ENCODE data around the gene YPEL3.
A peak's percentile ranks its signal among the peaks of the same experiment; 100 is the strongest.
"Not testable (repeated sequence)": the region's sequence is repeated elsewhere in the genome, so short reads cannot be mapped to it uniquely, and the experiment has no call there.

The YPEL3 gene, protein sequence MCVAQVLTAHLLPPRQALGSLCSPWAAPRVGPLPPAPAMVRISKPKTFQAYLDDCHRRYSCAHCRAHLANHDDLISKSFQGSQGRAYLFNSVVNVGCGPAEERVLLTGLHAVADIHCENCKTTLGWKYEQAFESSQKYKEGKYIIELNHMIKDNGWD

GRCh38 chr16:30096105-30096861 lies at the start of gene YPEL3:
YPEL3 (minus strand) TSS chr16:30096213; CDS start chr16:30095482, 731 bp downstream.
- peak; percentile 83 to 88 for DNase-seq

DNA sequence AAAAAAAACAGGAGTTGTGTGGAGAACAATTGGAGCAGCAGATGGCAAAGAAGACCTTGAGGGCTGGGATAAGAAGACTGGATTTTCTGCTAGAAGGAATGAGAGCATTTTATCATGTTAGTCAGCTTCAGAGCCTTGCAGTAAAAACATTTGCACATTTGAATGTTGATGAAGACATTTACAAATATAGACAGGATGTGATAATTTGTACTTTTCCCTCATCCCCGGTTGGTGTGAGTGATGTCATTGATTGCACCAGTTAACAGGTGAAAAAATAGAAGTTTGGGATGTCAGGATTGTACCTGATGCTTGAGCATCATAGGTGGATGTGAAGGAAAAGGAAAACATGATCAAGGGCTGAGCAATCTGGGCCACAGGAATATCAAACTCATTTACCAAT lies 49.6 kb upstream of the YPEL3 start:
- no peak for DNase-seq

DNA sequence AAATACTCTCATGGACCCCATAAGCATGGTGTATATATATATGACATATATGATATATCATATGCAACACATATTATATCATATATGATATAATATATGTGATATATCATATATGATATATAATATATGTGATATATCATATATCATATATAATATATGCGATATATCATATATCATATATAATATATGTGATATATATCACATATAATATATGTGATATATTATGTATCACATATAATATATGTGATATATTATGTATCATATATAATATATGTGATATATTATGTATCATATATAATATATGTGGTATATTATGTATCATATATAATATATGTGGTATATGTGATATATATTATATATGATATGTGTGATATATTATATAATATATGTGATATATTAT lies 48.9 kb upstream of the YPEL3 start:
- no peak for DNase-seq

GRCh38 chr16:30144017-30144416 lies 48.0 kb upstream of the YPEL3 start:
- no peak for DNase-seq

- no peak for DNase-seq
These were observed 47.3 kb upstream of the YPEL3 start for GRCh38 chr16:30143347-30143702.

- no peak for DNase-seq
These were observed 46.8 kb upstream of the YPEL3 start for GRCh38 chr16:30142672-30143346.

DNA sequence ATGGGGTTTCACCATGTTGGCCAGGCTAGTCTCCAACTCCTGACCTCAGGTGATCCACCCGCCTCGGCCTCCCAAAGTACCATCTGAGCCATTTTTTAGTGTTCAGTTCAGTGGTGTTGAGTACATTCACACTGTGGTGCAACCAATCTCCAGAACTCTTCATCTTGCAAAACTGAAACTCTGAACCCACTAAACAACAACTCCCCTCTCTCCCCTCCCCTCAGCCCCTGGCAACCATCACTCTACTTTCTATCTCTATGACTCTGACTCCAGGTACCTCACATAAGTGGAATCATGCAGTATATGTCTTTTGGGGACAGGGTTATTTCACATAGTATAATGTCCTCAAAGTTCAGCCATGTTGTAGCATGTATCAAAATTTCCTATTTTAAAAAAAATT lies 45.7 kb upstream of the YPEL3 start:
- no peak for DNase-seq

- DNase-seq = no peak
These were observed 43.8 kb upstream of the YPEL3 start for GRCh38 chr16:30139583-30140481.

DNA sequence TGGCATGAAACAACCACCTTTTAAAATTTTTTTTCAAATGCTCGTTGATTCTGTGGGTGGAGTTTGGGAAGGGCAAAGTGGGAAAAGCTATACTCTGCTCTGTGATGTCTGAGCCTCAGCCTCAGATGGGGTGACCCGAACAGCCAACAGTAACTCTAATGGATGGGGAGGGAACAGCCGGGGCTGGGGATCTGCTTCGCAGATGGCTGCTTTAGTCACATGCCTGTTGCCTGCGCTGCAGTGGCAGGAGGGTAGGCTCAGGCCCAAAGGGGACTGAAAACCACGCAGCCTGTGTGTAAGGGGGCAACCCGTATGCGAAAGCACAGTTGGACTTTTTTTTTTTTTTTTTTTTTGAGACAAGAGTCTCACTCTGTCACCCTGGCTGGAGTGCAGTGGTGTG lies 41.9 kb upstream of the YPEL3 start:
- no peak for DNase-seq

- no peak for DNase-seq
These were observed 41.1 kb upstream of the YPEL3 start for GRCh38 chr16:30136971-30137605.

DNA sequence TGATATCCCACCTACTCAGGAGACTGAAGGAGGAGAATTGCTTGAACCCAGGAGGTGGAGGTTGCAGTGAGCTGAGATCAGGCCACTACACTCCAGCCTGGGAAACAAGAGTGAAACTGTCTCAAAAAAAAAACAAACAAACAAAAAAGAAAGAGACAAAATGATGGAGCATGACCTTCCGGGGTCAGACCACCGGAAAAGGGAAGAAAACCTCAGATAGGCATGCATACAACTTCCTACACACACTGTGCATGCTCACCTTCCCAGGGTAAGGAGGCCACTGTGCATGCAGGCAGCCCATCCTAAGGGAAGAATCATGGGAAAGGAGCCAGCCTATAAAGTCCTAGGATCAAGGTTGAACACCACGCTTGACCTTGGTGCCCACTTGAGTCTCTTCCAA lies 36.6 kb upstream of the YPEL3 start:
- DNase-seq = no peak

- no peak for DNase-seq
These were observed 36.0 kb upstream of the YPEL3 start for GRCh38 chr16:30131869-30132475.

DNA sequence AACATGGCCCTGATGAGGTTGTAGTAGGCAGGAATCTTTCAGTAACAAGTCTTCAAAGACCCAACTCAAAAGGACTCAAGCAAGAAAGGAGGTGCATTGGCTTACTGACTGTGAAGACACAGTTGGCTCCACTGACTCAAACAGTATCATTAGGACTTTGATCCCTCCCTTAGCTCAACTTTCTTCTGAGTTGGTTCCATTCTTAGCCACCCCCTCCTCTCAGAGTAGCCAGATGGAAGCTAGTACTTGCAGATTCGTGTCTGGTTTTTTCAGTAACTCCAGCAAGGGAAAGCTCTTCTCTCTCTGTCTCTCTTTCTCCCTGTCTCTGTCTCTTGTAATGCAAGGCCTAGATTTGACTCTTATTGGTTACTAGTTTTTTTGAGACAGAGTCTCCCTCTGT lies 32.0 kb upstream of the YPEL3 start:
- no peak for DNase-seq

DNA sequence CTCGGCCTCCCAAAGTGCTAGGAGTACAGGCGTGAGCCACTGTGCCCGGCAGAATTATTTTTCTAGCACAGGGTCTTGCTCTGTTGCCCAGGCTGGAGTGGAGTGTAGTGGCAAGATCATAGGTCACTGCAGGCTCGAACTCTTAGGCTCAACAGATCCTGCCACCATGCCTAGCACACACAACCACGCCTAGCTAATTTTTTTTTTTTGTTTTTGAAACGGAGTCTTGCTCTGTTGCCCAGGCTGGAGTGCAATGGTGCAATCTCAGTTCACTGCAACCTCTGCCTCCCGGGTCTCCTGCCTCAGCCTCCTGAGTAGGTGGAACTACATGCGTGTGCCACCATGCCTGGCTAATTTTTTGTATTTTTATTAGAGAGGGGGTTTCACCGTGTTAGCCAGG lies 29.7 kb upstream of the YPEL3 start:
- not testable (repeated sequence) for DNase-seq

DNA sequence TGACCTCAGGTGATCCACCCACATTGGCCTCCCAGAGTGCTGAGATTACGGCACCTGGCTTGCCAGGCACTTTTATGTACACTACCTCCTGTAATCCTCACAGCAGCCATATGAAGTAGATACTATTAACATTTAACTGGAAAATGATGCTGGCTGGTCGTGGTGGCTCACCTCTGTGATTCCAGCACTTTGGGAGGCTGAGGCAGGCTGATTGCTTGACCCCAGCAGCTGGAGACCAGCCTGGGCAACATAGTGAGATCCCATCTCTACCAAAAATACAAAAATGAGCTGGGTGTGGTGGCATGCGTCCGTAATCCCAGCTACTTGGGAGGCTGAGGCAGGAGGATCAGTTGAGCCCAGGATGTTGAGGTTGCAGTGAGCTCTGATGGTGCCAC lies 29.0 kb upstream of the YPEL3 start:
- DNase-seq = no peak

DNA sequence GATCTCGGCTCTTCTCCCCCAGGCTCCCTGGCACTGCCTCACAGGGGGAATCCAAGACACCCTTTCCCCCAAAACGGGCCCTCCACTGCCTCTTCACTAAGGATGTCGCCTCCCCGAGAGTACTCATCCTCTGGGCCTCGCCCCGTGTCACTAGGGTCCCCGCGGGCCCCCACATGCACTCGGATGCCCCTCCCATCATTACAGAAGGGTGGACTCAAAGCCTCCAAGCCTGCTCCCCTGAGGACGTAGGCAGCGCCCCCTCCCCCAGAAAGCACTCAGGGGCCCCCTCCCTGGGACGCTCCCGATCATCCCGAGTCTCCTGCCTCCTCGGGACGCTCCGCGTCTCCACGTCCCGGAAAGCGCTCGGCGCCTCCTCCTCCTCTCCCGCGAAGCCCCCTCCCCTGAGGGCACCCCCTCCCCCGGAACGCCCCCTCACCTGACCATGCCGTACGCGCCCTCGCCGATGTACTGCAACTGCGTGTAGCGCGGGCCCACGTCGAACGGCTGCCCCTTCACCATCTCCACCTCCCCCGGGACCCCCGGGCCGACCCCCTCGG lies 26.7 kb upstream of the YPEL3 start:
- DNase-seq = no peak

DNA sequence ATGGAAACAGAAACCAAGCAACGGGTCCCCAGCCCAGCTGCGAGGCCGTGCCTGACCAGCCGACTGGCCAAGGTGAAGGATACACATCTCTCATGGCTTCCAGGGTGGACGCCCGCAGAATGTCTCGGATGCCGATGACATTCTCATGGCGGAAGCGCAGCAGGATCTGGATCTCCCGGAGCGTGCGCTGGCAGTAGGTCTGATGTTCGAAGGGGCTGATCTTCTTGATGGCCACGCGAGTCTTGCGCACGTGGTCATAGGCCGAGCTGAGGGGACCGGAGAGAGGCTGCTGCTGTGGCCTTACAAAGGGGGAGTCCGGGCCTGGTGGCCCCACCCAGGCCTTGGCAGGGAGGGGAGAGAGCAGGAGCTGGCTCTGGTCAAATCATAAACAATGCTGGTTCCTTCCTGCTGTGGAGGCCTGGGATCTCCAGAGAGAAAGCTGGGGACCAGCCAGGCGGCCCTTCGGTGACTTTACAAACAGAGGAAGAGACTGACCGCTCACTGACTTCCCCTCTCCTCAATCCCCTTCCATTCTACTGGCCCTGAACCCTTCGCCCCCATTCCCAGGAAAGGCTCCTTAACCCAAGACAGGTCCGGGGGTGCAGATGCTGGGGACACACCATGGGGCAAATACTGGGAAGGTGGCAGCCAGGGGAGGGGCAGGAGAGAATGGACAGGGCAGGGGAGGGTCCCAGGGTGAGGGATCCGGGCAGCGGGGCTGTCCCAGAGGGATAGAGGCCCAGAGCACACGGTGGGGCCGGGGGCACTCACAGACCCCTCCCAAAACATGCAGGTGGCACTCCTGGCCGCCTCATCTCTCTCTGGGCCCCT lies 25.9 kb upstream of the YPEL3 start:
- DNase-seq = no peak

DNA sequence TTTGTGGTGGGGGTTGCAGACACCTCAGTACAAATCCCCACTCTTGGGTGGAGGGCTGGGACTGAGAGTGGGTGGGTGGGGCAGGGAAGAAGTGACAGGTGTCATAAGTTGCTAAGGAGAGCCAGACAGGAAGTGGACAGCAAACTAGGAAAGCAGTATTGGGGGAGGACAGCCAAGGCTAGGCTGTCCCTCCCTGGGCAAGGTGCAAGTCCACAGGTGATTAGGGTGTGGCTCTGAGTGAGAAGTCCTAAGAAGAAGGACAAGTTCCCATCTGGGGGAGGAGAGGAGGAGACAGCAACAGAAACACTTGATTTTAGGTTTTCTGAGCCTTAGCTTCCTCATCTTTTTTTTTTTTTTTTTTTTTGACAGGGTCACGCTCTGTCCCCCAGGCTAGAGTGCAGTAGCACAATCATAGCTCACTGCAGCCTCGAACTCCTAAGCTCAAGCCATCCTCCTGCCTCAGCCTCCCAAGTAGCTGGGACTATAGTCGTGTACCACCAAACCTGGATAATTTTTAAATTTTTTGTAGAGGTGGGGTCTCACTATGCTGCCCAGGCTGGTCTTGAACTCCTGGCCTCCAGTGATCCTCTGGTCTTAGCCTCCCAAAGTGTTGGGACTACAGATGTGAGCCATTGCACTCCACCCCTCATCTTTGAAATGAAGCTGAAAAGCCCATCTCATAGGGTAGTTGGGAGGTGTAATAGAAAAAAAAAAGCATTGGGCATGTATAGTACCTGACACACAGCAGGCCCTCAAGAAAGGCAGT lies 24.5 kb upstream of the YPEL3 start:
- DNase-seq = no peak

- no peak for DNase-seq
These were observed 23.4 kb upstream of the YPEL3 start for GRCh38 chr16:30119428-30119827.

- DNase-seq = no peak
These were observed 21.8 kb upstream of the YPEL3 start for GRCh38 chr16:30117768-30118167.
